A673 (cell line): Measurements from ENCODE around the gene TNFRSF25. TPM values are rescaled to one million over a fixed set of nuclear protein-coding genes. Genes with fewer than 3 reads are reported as not detected.

ENCODE experiments used
- Bru-seq: library from RNA; stranded (reverse); fragments of 400-500 nt; gene quantifications from one replicate; lab custom pipeline; 2021; lab: Mats Ljungman, UMichigan
- BruChase-seq, 2 experiments: library from RNA; stranded (reverse); fragments of 400-500 nt; gene quantifications; one replicate each; lab custom pipeline; 2021; lab: Mats Ljungman, UMichigan
- BruUV-seq: library from RNA; stranded (reverse); fragments of 400-500 nt; replicated peaks from 2 replicates; lab custom pipeline; 2021; lab: Mats Ljungman, UMichigan
- CTCF ChIA-PET: fragments of 300-600 bp; sonication (Branson Sonifier 250); formaldehyde crosslinking; loops from one replicate; lab custom pipeline; 2022; ENCODE audit warnings: antibody characterized with exemption; lab: Charles Lee
- POLR2A ChIA-PET: fragments of 300-600 bp; sonication (Branson Sonifier 250); formaldehyde crosslinking; loops from one replicate; lab custom pipeline; 2022; ENCODE audit warnings: antibody characterized with exemption; ENCODE audit not compliant: low non-redundant PET; lab: Charles Lee
- DNase-seq: peaks from one replicate; pipeline ENCODE4 v3.0.0-alpha.2; 2015; ENCODE audit warnings: low spot score
- H3K27ac ChIP-seq: fragments of 200-600 bp; sonication (generic); 2 replicates; pipeline ENCODE4 v1.5.1; 2016; ENCODE audit warnings: mixed run types, low read depth, mild to moderate bottlenecking, mixed read lengths, antibody characterized with exemption, low read length; ENCODE audit not compliant: poor library complexity, severe bottlenecking
- H3K27me3 ChIP-seq: fragments of 200-600 bp; sonication (generic); replicated peaks from 2 replicates; pipeline ENCODE4 v1.6.1; 2017; ENCODE audit warnings: mixed run types, low read depth, mild to moderate bottlenecking, mixed read lengths, antibody characterized with exemption, low read length; ENCODE audit not compliant: insufficient read depth, poor library complexity
- H3K36me3 ChIP-seq: fragments of 200-600 bp; sonication (generic); 2 replicates; pipeline ENCODE4 v1.6.1; 2016; ENCODE audit warnings: mixed run types, mild to moderate bottlenecking, mixed read lengths, antibody characterized with exemption, low read length; ENCODE audit not compliant: insufficient read depth, poor library complexity, severe bottlenecking
- H3K4me1 ChIP-seq: fragments of 200-600 bp; sonication (generic); 2 replicates; pipeline ENCODE4 v1.6.1; 2017; ENCODE audit warnings: mixed run types, mild to moderate bottlenecking, mixed read lengths, antibody characterized with exemption, low read length; ENCODE audit not compliant: insufficient read depth, poor library complexity, severe bottlenecking
- H3K4me3 ChIP-seq: fragments of 200-600 bp; sonication (generic); 2 replicates; pipeline ENCODE4 v1.5.1; 2016; ENCODE audit warnings: low read depth, mixed run types, mild to moderate bottlenecking, mixed read lengths, low read length; ENCODE audit not compliant: poor library complexity, severe bottlenecking
- H3K9me3 ChIP-seq: fragments of 200-600 bp; sonication (generic); 2 replicates; pipeline ENCODE4 v1.6.1; 2016; ENCODE audit warnings: mixed run types, low read depth, mild to moderate bottlenecking, mixed read lengths, antibody characterized with exemption, low read length; ENCODE audit not compliant: poor library complexity, severe bottlenecking
- EZH2 ChIP-seq: fragments of 200-600 bp; sonication (generic); IDR thresholded peaks from 2 replicates; pipeline ENCODE4 v1.6.1; 2017; ENCODE audit warnings: borderline replicate concordance, low read depth, mild to moderate bottlenecking, mixed read lengths, antibody characterized with exemption, low read length; ENCODE audit not compliant: poor library complexity, severe bottlenecking
- intact Hi-C: fragments of 100-400 bp; cut with micrococcal nuclease; formaldehyde crosslinking; loops from one replicate; pipeline ENCODE4 v1.10.0; 2022; ENCODE audit not compliant: unreplicated experiment
- long read RNA-seq: library from polyadenylated mRNA; stranded (forward); transcript quantifications from one replicate; pipeline ENCODE4 v2.0.0, GENCODE V29; 2022
- total RNA-seq: library from RNA; stranded (reverse); gene quantifications from 2 replicates; pipeline ENCODE4 v1.2.3, GENCODE V29; 2021
- TF ChIP-seq, protein P1 (sequence below): fragments of 300-800, 200-600 bp; sonication (generic); conservative IDR thresholded peaks from 2 replicates; pipeline ENCODE4 v1.5.1; 2017; ENCODE audit warnings: low read depth, mild to moderate bottlenecking, antibody characterized with exemption, low read length, moderate library complexity, mixed read lengths

The TNFRSF25 gene, protein sequence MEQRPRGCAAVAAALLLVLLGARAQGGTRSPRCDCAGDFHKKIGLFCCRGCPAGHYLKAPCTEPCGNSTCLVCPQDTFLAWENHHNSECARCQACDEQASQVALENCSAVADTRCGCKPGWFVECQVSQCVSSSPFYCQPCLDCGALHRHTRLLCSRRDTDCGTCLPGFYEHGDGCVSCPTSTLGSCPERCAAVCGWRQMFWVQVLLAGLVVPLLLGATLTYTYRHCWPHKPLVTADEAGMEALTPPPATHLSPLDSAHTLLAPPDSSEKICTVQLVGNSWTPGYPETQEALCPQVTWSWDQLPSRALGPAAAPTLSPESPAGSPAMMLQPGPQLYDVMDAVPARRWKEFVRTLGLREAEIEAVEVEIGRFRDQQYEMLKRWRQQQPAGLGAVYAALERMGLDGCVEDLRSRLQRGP
- total RNA-seq: 0.97 and 1.5 TPM in 2 replicates
- Bru-seq, nascent RNA: percentile 12 among the genes with signal in this experiment
- BruChase-seq, experiment 1, labeled RNA remaining after a 2-hour chase: percentile 20 among the genes with signal in this experiment
- BruChase-seq, experiment 2, labeled RNA remaining after a 6-hour chase: percentile 23 among the genes with signal in this experiment
- long read RNA-seq, partial matches to known transcripts: 0 of 1 reads
- long read RNA-seq, other reads (novel, unspliced or antisense): 0 of 1 reads

DNA sequence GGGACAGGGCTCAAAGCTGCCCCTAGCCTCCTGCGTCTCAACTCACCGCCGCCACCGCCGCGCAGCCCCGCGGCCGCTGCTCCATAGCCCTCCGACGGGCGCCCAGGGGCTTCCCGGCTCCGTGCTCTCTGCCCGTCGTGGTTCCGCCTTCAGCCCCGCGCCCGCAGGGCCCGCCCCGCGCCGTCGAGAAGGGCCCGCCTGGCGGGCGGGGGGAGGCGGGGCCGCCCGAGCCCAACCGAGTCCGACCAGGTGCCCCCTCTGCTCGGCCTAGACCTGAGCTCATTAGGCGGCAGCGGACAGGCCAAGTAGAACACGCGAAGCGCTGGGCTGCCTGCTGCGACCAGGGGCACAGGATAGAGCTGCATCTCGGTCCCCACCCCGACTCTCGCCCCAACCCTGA, at the start of gene TNFRSF25:
Gene TNFRSF25 (minus strand): TSS at position 151 of the 400 bp plus-strand sequence. CDS start 66 bp downstream, at position 85.
- Histone ChIP-seq H3K36me3 (no peaks in the 10 kb centered on the region), H3K4me1 (no peaks in the 10 kb centered on the region), H3K9me3 (no peaks in the 10 kb centered on the region), H3K27ac (no peak within 1 kb of the TSS), H3K27me3 (no peaks in the 10 kb centered on the region), H3K4me3 (no peak within 1 kb of the TSS)
- no TSS peak for BruUV-seq
- TF ChIP-seq, protein P1, sequence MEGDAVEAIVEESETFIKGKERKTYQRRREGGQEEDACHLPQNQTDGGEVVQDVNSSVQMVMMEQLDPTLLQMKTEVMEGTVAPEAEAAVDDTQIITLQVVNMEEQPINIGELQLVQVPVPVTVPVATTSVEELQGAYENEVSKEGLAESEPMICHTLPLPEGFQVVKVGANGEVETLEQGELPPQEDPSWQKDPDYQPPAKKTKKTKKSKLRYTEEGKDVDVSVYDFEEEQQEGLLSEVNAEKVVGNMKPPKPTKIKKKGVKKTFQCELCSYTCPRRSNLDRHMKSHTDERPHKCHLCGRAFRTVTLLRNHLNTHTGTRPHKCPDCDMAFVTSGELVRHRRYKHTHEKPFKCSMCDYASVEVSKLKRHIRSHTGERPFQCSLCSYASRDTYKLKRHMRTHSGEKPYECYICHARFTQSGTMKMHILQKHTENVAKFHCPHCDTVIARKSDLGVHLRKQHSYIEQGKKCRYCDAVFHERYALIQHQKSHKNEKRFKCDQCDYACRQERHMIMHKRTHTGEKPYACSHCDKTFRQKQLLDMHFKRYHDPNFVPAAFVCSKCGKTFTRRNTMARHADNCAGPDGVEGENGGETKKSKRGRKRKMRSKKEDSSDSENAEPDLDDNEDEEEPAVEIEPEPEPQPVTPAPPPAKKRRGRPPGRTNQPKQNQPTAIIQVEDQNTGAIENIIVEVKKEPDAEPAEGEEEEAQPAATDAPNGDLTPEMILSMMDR: no peak
- TF ChIP-seq EZH2: no peak
- POLR2A ChIA-PET: no interaction called here
- intact Hi-C loops: no loop called here
- CTCF ChIA-PET: no interaction called here
- no peak for DNase-seq

DNA sequence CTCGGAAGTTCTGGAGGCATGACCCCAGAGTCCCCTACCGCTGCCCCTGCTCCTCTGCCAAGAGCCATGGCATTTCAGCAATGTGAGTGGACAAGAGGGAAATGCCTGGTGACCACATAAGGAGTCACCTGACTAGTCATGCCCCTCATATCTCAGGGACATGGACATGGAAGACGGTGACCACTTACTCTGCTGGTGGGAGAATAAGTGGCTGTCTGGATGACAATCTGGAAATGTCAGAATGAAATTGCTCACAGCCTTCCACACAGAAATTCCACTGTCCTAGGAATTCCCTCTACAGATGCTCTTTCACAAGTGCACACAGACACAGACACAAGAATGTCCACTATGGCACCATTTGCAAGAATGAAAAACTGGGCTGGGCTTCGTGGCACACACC, 49.8 kb upstream of the TNFRSF25 start:
- Histone ChIP-seq H3K4me3 (no peak overlapping the region), H3K27ac (no peak overlapping the region), H3K36me3 (no peaks in the 10 kb centered on the region), H3K9me3 (no peaks in the 10 kb centered on the region), H3K27me3 (no peaks in the 10 kb centered on the region), H3K4me1 (peaks cover 12% of the 10 kb centered on the region)
- CTCF ChIA-PET: no interaction called here
- POLR2A ChIA-PET: no interaction called here
- no peak for TF ChIP-seq EZH2
- TF ChIP-seq, protein P1: no peak
- no TSS peak for BruUV-seq
- intact Hi-C loops: no loop called here
- no peak for DNase-seq

DNA sequence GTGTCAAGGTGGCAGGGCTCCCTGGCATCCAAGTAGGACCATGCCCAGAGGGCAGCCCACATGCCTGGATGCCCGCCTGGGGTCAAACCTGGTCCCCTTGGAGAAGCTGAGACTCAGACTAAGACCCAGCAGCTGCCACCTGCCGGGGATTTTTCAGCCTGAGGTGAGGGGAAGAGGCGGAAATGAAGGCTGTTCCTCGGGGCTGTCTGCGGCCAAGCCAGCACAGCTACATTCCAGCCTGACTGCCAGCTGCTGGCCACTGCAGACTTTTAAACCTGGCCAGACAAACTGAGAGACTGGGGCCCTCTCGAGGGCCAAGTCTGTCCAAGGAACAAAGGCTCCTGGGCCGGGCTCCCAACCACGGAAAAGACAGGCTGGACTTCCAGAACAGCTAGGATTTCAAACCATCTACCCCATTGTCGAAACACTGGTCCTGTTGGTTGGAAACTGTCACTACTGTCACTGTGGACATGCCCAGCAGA, 47.4 kb upstream of the TNFRSF25 start:
- TF ChIP-seq, protein P1: no peak
- no peak for TF ChIP-seq EZH2
- no peak for DNase-seq
- Histone ChIP-seq H3K9me3 (no peaks in the 10 kb centered on the region), H3K27me3 (no peaks in the 10 kb centered on the region), H3K4me3 (no peak overlapping the region), H3K36me3 (no peaks in the 10 kb centered on the region), H3K27ac (no peak overlapping the region), H3K4me1 (no peaks in the 10 kb centered on the region)
- ChIA-PET CTCF (no interaction called here), POLR2A (no interaction called here)
- BruUV-seq: no TSS peak
- intact Hi-C loops: no loop called here
